LNCAP (cell line): ENCODE results near the gene OR5B21.

Source experiments
- TF ChIP-seq, protein P1 (sequence below): fragments of 450-650 bp; IDR thresholded peaks from 2 replicates; pipeline ENCODE4 v1.5.1; 2017; ENCODE audit warnings: mild to moderate bottlenecking

Gene OR5B21

GRCh38 chr11:58508005-58508404, at the start of gene OR5B21:
Gene OR5B21 (minus strand): TSS chr11:58508105. CDS start chr11:58508105, 0 bp downstream.
- TF ChIP-seq, protein P1, sequence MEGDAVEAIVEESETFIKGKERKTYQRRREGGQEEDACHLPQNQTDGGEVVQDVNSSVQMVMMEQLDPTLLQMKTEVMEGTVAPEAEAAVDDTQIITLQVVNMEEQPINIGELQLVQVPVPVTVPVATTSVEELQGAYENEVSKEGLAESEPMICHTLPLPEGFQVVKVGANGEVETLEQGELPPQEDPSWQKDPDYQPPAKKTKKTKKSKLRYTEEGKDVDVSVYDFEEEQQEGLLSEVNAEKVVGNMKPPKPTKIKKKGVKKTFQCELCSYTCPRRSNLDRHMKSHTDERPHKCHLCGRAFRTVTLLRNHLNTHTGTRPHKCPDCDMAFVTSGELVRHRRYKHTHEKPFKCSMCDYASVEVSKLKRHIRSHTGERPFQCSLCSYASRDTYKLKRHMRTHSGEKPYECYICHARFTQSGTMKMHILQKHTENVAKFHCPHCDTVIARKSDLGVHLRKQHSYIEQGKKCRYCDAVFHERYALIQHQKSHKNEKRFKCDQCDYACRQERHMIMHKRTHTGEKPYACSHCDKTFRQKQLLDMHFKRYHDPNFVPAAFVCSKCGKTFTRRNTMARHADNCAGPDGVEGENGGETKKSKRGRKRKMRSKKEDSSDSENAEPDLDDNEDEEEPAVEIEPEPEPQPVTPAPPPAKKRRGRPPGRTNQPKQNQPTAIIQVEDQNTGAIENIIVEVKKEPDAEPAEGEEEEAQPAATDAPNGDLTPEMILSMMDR: no peak

DNA sequence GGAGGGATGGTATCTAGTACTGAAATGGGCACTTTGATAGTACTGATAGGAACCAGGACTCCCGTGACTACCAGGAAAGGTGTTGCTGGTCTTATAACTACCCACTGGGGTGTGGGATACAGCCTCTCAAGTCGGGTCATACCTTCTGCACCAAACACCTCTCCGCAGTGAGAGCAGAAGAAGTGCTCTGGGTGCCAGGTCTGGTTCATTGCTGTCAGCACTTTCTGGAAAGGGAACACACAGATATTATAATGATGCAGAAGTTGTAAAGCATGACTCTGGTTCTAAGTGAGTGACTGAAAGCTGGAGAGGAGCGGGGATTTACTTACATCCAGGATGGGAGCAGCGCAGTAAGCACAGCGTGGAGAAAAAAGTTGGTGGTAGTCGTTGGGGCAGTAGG, 41.7 kb upstream of the OR5B21 start:
- TF ChIP-seq, protein P1: no peak

- TF ChIP-seq, protein P1: no peak
Measured at GRCh38 chr11:58546841-58547240, 38.9 kb upstream of the OR5B21 start.

- TF ChIP-seq, protein P1: no peak
Measured at GRCh38 chr11:58531865-58532341, 24.0 kb upstream of the OR5B21 start.

- TF ChIP-seq, protein P1: no peak
Measured at GRCh38 chr11:58530236-58530635, 22.3 kb upstream of the OR5B21 start.

GRCh38 chr11:58527429-58527828, 19.5 kb upstream of the OR5B21 start:
- TF ChIP-seq, protein P1: no peak

DNA sequence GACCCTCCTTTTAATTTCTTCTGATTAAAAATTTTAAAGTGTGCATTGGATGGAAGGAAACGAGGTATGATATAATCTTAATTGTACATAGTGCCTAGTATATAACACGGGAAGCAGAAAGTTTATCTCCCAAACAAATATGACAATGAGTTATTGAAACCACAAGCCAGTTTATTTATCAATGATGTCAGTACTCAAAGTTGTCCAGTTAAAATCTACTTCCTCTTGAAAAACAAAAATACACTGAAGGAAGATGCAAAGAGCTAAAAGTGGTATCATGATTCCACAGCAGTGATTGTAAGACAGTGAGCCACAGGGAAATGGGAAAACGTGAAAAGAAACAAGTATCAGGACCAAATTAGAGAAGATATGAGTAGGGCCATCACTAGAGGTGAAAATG, 18.8 kb upstream of the OR5B21 start:
- TF ChIP-seq, protein P1: no peak

- TF ChIP-seq, protein P1: no peak
Measured at GRCh38 chr11:58525037-58525614, 17.2 kb upstream of the OR5B21 start.
